NCI-H524 treated with DMSO at 0.1 percent for 48 hours (cell line): ENCODE data around the gene ZNF831.

Source experiments
- DNase-seq: peaks from one replicate; lab custom pipeline; 2025; lab: John Stamatoyannopoulos, UW

ZNF831 gene

GRCh38 chr20:59157961-59158541, 5.6 kb upstream of the ZNF831 start:
- DNase-seq = no peak

GRCh38 chr20:59158673-59159072, 4.9 kb upstream of the ZNF831 start:
- no peak for DNase-seq

- DNase-seq = no peak
Measured at GRCh38 chr20:59159091-59159490, 4.5 kb upstream of the ZNF831 start.

GRCh38 chr20:59159493-59160376, 3.9 kb upstream of the ZNF831 start:
- DNase-seq = no peak

GRCh38 chr20:59160389-59161115, 3.1 kb upstream of the ZNF831 start:
- no peak for DNase-seq

- no peak for DNase-seq
Measured at GRCh38 chr20:59161721-59162120, 1.9 kb upstream of the ZNF831 start.

- no peak for DNase-seq
Measured at GRCh38 chr20:59164686-59165391, 1.2 kb downstream of the ZNF831 start.

GRCh38 chr20:59165396-59165795, 1.8 kb downstream of the ZNF831 start:
- DNase-seq = no peak

- DNase-seq = no peak
Measured at GRCh38 chr20:59165891-59166709, 2.5 kb downstream of the ZNF831 start.

- DNase-seq = no peak
Measured at GRCh38 chr20:59170406-59171349, 7.1 kb downstream of the ZNF831 start.

GRCh38 chr20:59171986-59172385, 8.4 kb downstream of the ZNF831 start:
- DNase-seq = no peak

- DNase-seq = no peak
Measured at GRCh38 chr20:59173938-59174491, 10.4 kb downstream of the ZNF831 start.

- no peak for DNase-seq
Measured at GRCh38 chr20:59175002-59175401, 11.4 kb downstream of the ZNF831 start.

- DNase-seq = no peak
Measured at GRCh38 chr20:59175861-59176260, 12.2 kb downstream of the ZNF831 start.

GRCh38 chr20:59176812-59177211, 13.2 kb downstream of the ZNF831 start:
- no peak for DNase-seq

- no peak for DNase-seq
Measured at GRCh38 chr20:59177266-59178250, 13.9 kb downstream of the ZNF831 start.

- no peak for DNase-seq
Measured at GRCh38 chr20:59178983-59179595, 15.5 kb downstream of the ZNF831 start.

- no peak for DNase-seq
Measured at GRCh38 chr20:59179988-59180387, 16.4 kb downstream of the ZNF831 start.
